HEK293T (cell line): ENCODE data around the gene GRID1.
"Not testable (repeated sequence)": the region's sequence is repeated elsewhere in the genome, so short reads cannot be mapped to it uniquely, and the experiment has no call there.

ENCODE experiments used
- CTCF ChIA-PET: fragments of 350-600 bp; formaldehyde crosslinking; extraction: SDS; loops from one replicate; lab custom pipeline; 2021; ENCODE audit warnings: antibody characterized with exemption, inconsistent platforms; lab: Yijun Ruan, JAX
- POLR2A ChIA-PET: fragments of 350-600 bp; formaldehyde crosslinking; extraction: SDS; loops from one replicate; lab custom pipeline; 2020; ENCODE audit warnings: antibody characterized with exemption, inconsistent platforms; lab: Yijun Ruan, JAX
- DNase-seq: peaks from one replicate; pipeline ENCODE4 v3.0.0; 2012; ENCODE audit warnings: mixed read lengths; ENCODE audit errors: extremely low spot score
- ARNT ChIP-seq: fragments of 450-650 bp; IDR thresholded peaks from 2 replicates; pipeline ENCODE4 v1.6.1; 2017; ENCODE audit warnings: mild to moderate bottlenecking
- BHLHE40 ChIP-seq: fragments of 450-650 bp; IDR thresholded peaks from 2 replicates; pipeline ENCODE4 v1.6.1; 2016; ENCODE audit warnings: mild to moderate bottlenecking, moderate library complexity, borderline replicate concordance
- CTBP1 ChIP-seq: fragments of 450-650 bp; IDR thresholded peaks from 2 replicates; pipeline ENCODE4 v1.6.1; 2016; ENCODE audit warnings: borderline replicate concordance
- ELF4 ChIP-seq: fragments of 450-650 bp; IDR thresholded peaks from 2 replicates; pipeline ENCODE4 v1.6.1; 2017; ENCODE audit warnings: antibody characterized with exemption
- FOXA1 ChIP-seq: fragments of 450-650 bp; IDR thresholded peaks from 2 replicates; pipeline ENCODE4 v1.6.1; 2016; ENCODE audit warnings: mild to moderate bottlenecking
- FOXK2 ChIP-seq: fragments of 450-650 bp; IDR thresholded peaks from 2 replicates; pipeline ENCODE4 v1.6.1; 2016; ENCODE audit warnings: mild to moderate bottlenecking
- FOXM1 ChIP-seq: fragments of 450-650 bp; IDR thresholded peaks from 2 replicates; pipeline ENCODE4 v1.6.1; 2017; ENCODE audit warnings: mild to moderate bottlenecking, borderline replicate concordance
- HDGF ChIP-seq: fragments of 450-650 bp; IDR thresholded peaks from 2 replicates; pipeline ENCODE4 v1.6.1; 2017; ENCODE audit warnings: antibody characterized with exemption, borderline replicate concordance
- L3MBTL2 ChIP-seq: fragments of 450-650 bp; conservative IDR thresholded peaks from 2 replicates; pipeline ENCODE4 v1.6.1; 2016; ENCODE audit warnings: mild to moderate bottlenecking
- LEF1 ChIP-seq: fragments of 450-650 bp; IDR thresholded peaks from 2 replicates; pipeline ENCODE4 v1.6.1; 2017; ENCODE audit warnings: mild to moderate bottlenecking, borderline replicate concordance
- NFRKB ChIP-seq: fragments of 450-650 bp; IDR thresholded peaks from 2 replicates; pipeline ENCODE4 v1.6.1; 2016; ENCODE audit warnings: mild to moderate bottlenecking, moderate library complexity
- SP1 ChIP-seq: fragments of 450-650 bp; IDR thresholded peaks from 2 replicates; pipeline ENCODE4 v1.6.1; 2017
- SUZ12 ChIP-seq: fragments of 450-650 bp; IDR thresholded peaks from 2 replicates; pipeline ENCODE4 v1.6.1; 2016; ENCODE audit warnings: mild to moderate bottlenecking
- TARDBP ChIP-seq: fragments of 450-650 bp; IDR thresholded peaks from 2 replicates; pipeline ENCODE4 v1.6.1; 2016
- ZNF384 ChIP-seq: fragments of 450-650 bp; IDR thresholded peaks from 2 replicates; pipeline ENCODE4 v1.6.1; 2016
- TF ChIP-seq, protein P1 (sequence below): fragments of 450-650 bp; IDR thresholded peaks from 2 replicates; pipeline ENCODE4 v1.6.1; 2016

The GRID1 gene

DNA sequence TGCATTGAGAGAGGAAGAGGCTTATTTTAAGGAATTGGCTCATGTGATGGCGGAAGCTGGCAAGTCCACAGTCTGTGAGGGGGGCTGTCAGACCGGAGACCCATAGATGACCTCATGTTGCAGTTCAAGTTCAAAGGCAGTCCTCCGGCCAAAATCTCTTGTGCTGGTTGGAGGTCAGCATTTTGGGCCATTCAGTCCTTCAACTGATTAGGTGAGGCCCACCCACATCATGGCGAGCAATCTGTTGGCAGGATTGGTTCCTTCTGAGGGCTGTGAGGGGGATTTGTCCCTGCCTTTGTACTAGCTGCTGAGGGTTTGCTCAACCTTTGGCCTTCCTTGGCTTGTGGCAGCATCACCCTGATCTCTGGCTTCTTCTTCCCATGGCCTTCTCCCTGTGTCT is 290.1 kb downstream of the GRID1 start:
- DNase-seq, CTCF ChIA-PET, POLR2A ChIA-PET: not testable (repeated sequence)
- TF ChIP-seq FOXM1: peak; percentile 75; the same call in 1 of the 2 replicates

DNA sequence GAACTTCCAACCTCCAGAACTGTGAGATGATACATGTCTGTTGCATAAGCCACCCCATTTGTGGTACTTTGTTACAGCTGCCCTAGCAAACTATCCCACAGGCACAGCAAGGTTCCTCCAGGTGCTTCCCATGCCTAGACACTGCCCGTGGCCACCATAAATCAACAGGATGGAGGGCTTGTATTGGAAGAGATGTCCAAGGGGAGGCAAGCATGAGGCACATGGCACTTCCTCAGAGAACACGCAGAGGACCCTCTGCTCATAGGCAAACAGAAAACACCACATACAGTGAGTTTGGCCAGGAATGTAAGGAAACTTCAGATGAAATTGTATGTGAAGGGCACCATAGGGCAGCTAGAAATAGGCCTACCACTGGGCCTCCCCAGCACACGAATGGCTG is 291.1 kb downstream of the GRID1 start:
- CTCF ChIA-PET: no interaction called here

GRCh38 chr10:86074294-86074693 is 292.3 kb downstream of the GRID1 start:
- ChIA-PET CTCF (no interaction called here), POLR2A (no interaction called here)
- no peak for TF ChIP-seq FOXA1
- DNase-seq: no peak

More for the DNA sequence above, 291.1 kb downstream of the GRID1 start:
- TF ChIP-seq ARNT (no peak), ELF4 (no peak), L3MBTL2 (no peak), CTBP1 (no peak), ZNF384 (no peak), BHLHE40 (no peak), LEF1 (no peak), SP1 (no peak), SUZ12 (no peak), FOXK2 (no peak), HDGF (no peak), FOXM1 (no peak)
- TF ChIP-seq, protein P1, sequence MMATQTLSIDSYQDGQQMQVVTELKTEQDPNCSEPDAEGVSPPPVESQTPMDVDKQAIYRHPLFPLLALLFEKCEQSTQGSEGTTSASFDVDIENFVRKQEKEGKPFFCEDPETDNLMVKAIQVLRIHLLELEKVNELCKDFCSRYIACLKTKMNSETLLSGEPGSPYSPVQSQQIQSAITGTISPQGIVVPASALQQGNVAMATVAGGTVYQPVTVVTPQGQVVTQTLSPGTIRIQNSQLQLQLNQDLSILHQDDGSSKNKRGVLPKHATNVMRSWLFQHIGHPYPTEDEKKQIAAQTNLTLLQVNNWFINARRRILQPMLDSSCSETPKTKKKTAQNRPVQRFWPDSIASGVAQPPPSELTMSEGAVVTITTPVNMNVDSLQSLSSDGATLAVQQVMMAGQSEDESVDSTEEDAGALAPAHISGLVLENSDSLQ: no peak
- DNase-seq: no peak
- POLR2A ChIA-PET: no interaction called here

DNA sequence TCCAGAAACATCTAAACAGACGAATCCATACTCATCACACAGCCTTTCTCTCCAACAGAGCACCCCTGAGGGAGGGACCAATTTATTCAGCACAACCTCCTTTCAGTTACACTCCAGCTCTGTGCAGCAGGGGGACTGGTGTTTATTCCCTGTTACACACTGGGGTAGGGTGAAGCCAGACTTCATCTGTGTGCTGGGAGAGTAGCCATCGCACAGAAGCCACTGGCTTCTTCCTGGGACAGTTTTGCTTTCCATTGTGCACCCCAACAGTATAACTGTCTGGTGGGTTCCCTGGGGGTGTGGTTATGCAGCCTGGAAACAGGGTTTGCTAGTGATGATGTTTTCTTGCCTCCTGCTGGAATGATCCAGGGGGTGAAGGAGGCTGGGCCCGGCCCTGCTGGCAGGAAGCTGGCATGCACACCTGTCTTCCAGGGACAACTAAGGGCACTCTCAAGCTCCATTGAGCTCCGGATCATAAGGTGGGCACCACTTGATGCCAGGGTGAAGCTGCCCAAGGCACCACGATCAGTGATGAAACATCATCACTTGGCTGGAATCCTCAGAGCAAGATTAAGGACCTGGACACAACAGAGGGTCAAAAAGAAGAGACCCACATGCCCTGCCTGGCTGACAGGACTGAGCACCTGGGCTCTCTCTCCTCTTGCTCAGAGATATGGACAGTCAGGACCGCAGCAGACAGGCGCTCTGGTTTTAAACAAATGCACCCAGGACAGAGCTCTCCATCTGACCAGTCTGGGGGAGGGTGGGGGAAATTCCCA is 293.2 kb downstream of the GRID1 start:
- CTCF ChIA-PET: no interaction called here
- no peak for TF ChIP-seq ZNF384
- no peak for DNase-seq
- POLR2A ChIA-PET: no interaction called here

- TF ChIP-seq LEF1 (no peak), FOXA1 (no peak), CTBP1 (no peak), ARNT (no peak)
- TF ChIP-seq, protein P1: no peak
- no peak for DNase-seq
- CTCF ChIA-PET: interaction anchor here (0.7 kb wide), 1 partner anchor 53 kb away, joined by 5 read pairs; no protein-coding TSS in a partner anchor
- POLR2A ChIA-PET: no interaction called here
Measured at GRCh38 chr10:86072413-86072812, 294.2 kb downstream of the GRID1 start.

DNA sequence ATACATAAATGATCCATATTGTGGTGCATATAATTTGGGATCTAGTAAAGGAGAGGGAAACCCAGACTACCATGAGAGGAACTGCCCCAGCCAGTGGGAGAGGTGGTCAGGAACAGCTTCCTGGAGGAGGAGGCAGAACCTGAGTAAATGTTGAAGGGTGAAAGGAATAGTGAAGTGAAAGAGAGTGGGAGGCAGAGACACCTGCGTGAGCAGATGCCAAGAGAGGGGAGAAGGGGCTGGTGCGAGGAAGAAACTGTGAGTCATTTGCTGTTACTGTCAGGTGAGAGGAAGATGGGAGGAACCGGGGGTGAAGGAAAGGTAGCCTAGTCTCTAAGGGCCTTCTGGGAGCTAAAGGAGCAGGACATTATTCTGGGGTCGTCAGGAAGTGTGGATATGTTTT is 294.8 kb downstream of the GRID1 start:
- no peak for DNase-seq
- TF ChIP-seq, protein P1: no peak
- no peak for TF ChIP-seq SUZ12
- TF ChIP-seq FOXA1: no peak
- TF ChIP-seq CTBP1: no peak
- no peak for TF ChIP-seq SP1
- TF ChIP-seq HDGF: no peak
- no peak for TF ChIP-seq TARDBP

DNA sequence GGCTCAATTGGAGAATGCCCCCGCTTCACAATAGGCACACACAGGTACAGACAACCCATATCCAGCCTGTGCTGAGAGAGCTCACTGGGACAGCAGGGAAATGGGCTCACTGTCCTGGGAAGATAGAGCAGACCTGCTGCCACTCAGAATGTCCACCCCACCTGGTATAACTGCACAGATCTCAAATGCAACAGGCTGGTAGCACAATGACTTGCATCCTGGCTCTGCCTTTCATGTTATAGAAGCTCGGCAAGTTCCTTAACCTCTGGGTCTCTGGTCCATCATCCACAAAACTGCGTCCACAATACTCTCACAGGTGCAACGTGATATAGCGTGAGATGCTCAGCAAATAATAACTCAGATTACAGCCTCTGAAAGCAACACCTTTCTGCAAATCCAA is 295.4 kb downstream of the GRID1 start:
- no peak for DNase-seq
- ChIA-PET CTCF (no interaction called here), POLR2A (no interaction called here)
- TF ChIP-seq HDGF: no peak
- no peak for TF ChIP-seq BHLHE40
- TF ChIP-seq, protein P1: no peak
- no peak for TF ChIP-seq SP1
- no peak for TF ChIP-seq NFRKB
- no peak for TF ChIP-seq ZNF384
- TF ChIP-seq CTBP1: no peak
- TF ChIP-seq FOXK2: no peak
- no peak for TF ChIP-seq FOXA1
- TF ChIP-seq TARDBP: no peak
- no peak for TF ChIP-seq FOXM1
- TF ChIP-seq ELF4: no peak
- no peak for TF ChIP-seq LEF1
- TF ChIP-seq SUZ12: no peak
- no peak for TF ChIP-seq L3MBTL2
- TF ChIP-seq ARNT: no peak

More for the DNA sequence above, 294.8 kb downstream of the GRID1 start:
- POLR2A ChIA-PET: no interaction called here
- CTCF ChIA-PET: interaction anchor here (0.7 kb wide), 1 partner anchor 53 kb away, joined by 5 read pairs; no protein-coding TSS in a partner anchor
